M059J (cell line): Measurements from ENCODE around the gene KSR1. TPM values are rescaled to one million over a fixed set of nuclear protein-coding genes. Genes with fewer than 3 reads are reported as not detected.

ENCODE experiments used
- DNase-seq: peaks from one replicate; pipeline ENCODE4 v3.0.0-alpha.2; 2012; ENCODE audit warnings: low read depth
- total RNA-seq: library from RNA; depleted of rRNA; stranded (reverse); fragments of >200 nt; shearing (Covaris generic); gene quantifications from 2 replicates; pipeline ENCODE4 v1.2.3, GENCODE V29; 2014

Gene KSR1
- total RNA-seq, 1 experiment from 2014 or later: 3.8 TPM

GRCh38 chr17:27569884-27570577, 113.8 kb downstream of the KSR1 start:
- no peak for DNase-seq

- DNase-seq: no peak
Measured at GRCh38 chr17:27570578-27570914, 114.3 kb downstream of the KSR1 start.

GRCh38 chr17:27571563-27572352, 115.5 kb downstream of the KSR1 start:
- DNase-seq: no peak

- peak; percentile 53 for DNase-seq
Measured at GRCh38 chr17:27572665-27573064, 116.4 kb downstream of the KSR1 start.

DNA sequence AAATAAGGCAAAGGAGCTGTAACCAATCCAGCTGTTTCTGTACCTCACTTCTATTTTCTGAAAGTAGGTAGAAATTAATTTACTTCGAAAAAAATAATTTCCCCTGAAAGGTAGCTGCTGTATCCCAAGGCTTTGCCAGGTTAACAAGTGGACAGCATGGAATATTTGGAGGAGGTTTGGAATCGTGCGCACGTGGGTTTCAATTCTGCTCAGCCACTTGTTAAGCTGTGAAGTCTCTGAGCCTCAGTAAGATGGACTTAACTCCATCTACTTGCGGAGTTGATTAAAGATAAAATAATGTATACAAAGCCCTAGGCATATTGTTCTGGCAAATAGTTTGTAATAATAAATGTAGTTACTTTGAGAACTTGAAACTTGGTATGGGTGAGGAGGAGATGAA, 117.3 kb downstream of the KSR1 start:
- DNase-seq: no peak

DNA sequence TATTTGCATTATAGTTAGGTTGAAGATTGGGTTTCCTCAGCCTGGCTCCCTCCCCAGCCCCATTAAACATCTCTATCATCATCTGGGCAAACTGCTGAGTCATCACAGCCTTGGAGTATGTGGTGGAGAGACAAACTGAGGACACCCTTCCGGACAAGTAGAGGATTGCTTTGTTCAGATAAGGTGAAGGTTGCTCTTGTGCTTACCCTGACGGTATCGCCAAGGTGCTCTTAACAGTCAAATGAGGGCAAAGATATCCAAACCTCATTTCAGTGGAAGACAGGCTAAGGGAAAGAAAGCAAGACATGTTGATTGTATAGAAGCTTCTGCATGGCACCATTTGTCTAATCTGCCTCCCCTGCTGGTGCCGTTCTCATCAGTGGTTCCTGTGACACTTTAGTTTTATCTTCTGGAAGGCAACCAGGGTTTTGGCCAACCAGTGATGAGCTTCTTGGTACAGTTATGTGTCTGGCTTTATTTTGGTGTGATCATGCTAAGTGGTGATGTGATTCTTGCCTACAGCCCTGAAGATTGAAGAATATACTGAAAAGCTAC, 117.8 kb downstream of the KSR1 start:
- peak; percentile 56 for DNase-seq

DNA sequence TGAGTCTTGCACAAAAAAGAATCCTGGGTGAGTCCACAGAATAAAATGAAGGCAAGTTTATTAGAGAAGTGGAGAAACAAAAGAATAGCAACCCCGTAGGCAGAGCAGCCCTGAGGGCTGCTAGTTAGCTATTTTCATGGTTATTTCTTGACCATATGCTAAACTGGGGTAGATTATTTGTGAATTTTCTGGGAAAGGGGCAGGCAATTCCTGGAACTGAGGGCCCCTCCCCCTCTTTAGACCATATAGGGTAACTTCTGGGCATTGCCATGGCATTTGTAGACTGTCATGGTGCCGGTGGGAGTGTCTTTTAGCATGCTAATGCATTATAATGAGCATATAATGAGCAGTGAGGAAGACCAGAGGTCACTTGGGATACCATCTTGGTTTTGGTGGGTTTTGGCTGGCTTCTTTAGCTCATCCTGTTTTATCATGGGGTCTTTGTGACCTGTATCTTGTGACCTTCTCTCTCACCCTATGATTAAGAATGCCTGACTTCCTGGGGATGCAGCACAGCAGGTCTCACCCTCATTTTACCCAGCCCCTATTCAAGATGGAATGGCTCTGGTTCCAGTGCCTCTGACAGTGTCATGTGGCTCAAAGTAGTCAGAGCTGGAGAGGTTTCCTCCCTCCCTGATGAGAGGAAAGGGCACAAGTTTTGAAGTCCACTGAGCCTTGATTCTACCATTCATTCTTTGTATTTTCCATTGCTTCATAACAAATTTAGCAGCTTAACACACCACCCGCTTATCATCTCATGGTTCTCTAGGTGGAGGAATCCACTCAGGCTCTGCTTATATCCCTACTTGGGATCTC, 119.1 kb downstream of the KSR1 start:
- DNase-seq: no peak

- no peak for DNase-seq
Measured at GRCh38 chr17:27575912-27576252, 119.6 kb downstream of the KSR1 start.

DNA sequence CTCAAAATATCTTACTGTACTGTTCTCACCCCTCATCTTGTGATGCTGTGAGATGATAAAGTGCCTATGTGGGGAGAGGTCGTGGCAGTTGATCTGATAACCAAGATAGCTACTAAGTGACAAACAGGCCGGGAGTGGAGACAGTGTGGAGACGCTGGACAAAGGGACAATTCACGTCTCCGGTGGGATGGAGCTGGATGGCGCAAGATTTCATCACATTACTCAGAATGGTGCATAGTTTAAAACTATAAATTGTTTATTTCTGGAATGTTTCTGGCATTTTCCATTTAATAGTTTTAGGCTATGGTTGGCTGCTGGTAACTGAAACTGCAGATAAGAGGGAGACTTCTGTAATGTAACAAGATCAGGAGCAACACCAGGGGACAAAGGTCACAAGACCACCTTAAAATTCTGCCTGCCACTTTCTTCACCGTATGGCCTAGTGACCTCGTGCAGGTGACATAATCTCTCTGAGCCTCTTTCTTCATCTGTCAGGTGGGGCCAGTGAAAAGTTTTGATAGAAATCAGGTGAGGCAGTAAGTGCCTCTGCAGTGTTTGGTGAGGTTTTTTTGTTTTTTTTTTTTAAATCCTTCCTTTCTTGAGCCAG, 120.3 kb downstream of the KSR1 start:
- no peak for DNase-seq

DNA sequence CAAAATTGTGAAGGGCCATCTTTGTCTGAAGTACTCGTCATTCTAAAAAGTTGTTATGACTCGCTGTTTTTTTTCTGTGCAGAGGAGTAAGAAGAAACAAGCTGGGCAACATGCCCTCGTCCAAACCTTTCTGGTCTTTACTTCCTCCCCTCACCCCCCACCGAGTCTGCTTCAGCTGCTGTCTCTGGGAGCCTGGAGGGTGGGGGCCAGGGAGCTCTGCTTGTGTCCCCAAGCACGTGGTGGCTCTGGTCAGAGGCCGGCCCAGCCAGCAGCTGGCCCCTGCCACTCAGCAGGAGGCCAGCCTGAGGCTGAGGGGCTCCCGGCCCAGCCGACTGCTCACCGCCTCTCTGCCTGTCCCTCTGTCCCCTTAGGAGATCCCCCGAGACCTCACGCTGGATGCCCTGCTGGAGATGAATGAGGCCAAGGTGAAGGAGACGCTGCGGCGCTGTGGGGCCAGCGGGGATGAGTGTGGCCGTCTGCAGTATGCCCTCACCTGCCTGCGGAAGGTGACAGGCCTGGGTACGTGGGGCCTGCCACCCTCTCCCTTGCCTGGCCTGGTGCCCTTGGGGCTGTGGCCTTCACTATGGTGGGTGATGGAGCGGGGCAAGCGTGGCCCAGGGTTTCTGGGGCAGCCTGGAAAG, 121.0 kb downstream of the KSR1 start:
- DNase-seq: peak; percentile 64

DNA sequence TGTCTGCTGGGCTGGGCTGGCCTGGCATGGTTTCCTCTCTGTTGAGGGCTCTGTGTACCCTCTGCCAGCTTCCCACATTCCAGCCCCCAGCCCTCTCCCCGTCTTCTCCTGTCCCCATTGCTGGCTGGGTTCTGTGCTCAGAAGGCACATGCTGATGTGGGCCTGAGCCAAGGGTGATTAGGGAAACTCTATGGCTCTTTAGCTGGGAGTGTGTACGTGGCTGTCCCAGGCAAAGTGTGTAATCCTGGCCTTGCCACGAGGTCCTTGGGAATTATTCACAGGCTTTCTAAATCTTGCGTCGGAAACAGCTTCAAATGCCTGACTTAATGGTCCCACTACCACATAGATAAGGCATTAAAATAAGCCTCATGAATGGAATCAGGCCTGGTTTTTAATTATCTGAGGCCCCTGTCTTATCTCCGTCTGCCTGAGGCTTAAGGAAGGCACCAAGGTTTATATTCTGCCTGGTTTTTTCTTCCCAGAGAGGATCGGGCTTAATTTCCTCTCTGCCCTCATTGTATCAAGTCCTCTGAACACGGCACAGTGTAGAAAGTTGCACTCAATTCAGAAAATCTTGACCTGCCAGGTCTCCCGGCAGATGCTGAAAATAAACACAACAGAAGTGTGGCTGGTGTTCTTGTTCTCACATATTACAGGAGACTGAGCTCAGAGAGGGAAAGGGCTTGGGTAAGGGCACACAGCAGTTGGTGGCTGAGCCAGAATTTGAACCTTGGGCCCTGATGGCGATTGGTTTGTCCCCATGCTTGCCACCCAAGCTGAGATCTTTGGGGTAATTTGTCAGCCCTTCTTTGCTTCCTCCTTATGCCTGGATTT, 121.9 kb downstream of the KSR1 start:
- DNase-seq: no peak

GRCh38 chr17:27578718-27579085, 122.5 kb downstream of the KSR1 start:
- peak; percentile 65 for DNase-seq

DNA sequence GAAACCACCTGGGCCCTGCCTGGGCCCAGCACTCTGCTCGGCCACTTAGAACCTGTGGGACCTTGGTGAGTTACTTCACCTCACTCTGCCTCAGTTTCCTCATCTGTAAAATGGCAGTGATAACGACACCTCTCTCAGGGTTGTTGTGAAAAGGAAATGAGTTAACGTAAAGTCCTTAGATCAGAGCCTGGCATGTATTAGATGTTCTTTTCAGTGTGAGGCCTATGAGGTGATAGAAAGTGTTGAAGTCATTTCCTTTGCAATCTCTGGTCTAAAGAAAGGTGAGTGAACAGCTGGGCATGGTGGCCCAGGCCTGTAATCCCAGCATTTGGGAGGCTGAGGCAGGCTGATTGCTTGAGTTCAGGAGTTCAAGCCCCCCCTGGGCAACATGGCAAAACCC, 123.1 kb downstream of the KSR1 start:
- no peak for DNase-seq

- DNase-seq: no peak
Measured at GRCh38 chr17:27579897-27580321, 123.7 kb downstream of the KSR1 start.

DNA sequence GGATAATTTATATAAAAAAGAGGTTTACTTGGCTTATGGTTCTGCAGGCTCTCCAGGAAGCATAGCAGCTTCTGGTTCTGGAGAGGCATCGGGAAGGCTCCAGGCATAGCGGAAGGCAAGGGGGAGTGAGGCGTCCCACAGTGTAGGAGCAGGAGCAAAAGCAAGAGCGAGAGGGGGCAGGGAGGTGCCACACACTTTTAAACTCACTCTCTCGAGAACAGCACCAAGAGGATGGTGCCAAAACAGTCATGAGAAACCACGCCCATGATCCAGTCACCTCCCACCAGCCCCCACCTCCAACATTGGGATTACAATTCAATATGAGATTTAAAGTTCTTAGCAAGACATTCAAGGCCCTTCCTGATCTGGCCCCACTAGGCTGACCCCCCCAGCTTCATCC, 124.8 kb downstream of the KSR1 start:
- DNase-seq: no peak

GRCh38 chr17:27582696-27583095, 126.4 kb downstream of the KSR1 start:
- no peak for DNase-seq

GRCh38 chr17:27585153-27585681, 129.0 kb downstream of the KSR1 start:
- DNase-seq: no peak

DNA sequence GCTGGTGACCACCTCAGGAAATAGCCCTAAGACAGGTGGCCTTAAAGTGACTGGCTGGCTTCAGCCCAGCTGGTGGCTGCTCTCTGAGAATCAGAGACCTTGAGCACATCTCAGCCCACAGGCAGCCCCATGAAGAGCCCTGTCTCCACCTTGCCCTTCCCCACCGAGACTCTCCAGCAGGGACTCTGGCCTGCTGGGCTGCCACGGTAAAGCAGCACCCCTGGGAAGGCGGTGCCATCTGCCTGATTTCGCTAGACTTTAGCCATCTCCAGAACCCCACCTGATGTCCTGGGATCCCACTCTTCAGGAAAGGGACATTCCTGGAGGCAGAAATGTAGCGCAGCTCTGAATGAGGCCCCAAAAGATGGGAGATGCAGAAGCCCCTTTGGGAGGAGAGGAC, 129.5 kb downstream of the KSR1 start:
- no peak for DNase-seq

- DNase-seq: peak; percentile 46
Measured at GRCh38 chr17:27586203-27586721, 130.0 kb downstream of the KSR1 start.

GRCh38 chr17:27588354-27588753, 132.1 kb downstream of the KSR1 start:
- no peak for DNase-seq
